Natural killer cell treated with Interleukin-12 subunit alpha and Interleukin-12 subunit beta and Interleukin-15 and Interleukin-18, amount 100 ng/mL, for 72 hours (primary cell): ENCODE data around the gene MAN2B2. TPM values are rescaled to one million over a fixed set of nuclear protein-coding genes. Genes with fewer than 3 reads are reported as not detected.

Experiments used
- ATAC-seq, 2 donors: fragments of 150-1000 bp; cut with Tn5 transposase in 1 of 2; sonication (Bioruptor Pico), chemical (Tn5 transposase) in 1 of 2; 2 replicates each; pipeline ENCODE4 v1.10.0; 2021
- DNase-seq: peaks from one replicate; pipeline ENCODE4 v3.0.0; 2022; ENCODE audit warnings: low spot score
- H3K27ac Mint-ChIP-seq, 2 donors: 1 replicate in 1 of 2; 2 replicates in 1 of 2; pipeline ENCODE4 v1.8.0; 2022; ENCODE audit warnings: mixed read lengths in 2 of 2, mild to moderate bottlenecking in 1 of 2, moderate library complexity in 1 of 2
- H3K27me3 Mint-ChIP-seq, 2 donors: 1 replicate in 1 of 2; 2 replicates in 1 of 2; pipeline ENCODE4 v1.8.0; 2022; ENCODE audit warnings: mixed read lengths in 2 of 2
- H3K36me3 Mint-ChIP-seq: one replicate; pipeline ENCODE4 v1.8.0; 2022; ENCODE audit warnings: mixed read lengths
- H3K4me1 Mint-ChIP-seq, 2 donors: 1 replicate in 1 of 2; 2 replicates in 1 of 2; pipeline ENCODE4 v1.8.0; 2022; ENCODE audit warnings: low read depth in 2 of 2, mixed read lengths in 2 of 2, mild to moderate bottlenecking in 1 of 2
- H3K4me3 Mint-ChIP-seq: one replicate; pipeline ENCODE4 v1.8.0; 2022; ENCODE audit warnings: mixed read lengths
- H3K9me3 Mint-ChIP-seq: 2 replicates; pipeline ENCODE4 v1.8.0; 2022; ENCODE audit warnings: mixed read lengths
- total RNA-seq, 2 donors: library from RNA; stranded (reverse); gene quantifications; one replicate each; pipeline ENCODE4 v1.2.3, GENCODE V29; 2022

The MAN2B2 gene
- total RNA-seq, 2 donors from 2014 or later, result 23.8 to 30.7 TPM

- H3K36me3 Mint-ChIP-seq, result no peaks in the 10 kb centered on the region
- H3K27me3 Mint-ChIP-seq, result peaks cover 10 to 15% of the 10 kb centered on the region in 2 donors
- H3K4me3 Mint-ChIP-seq, result no peak overlapping the region
- peaks cover 2% of the 10 kb centered on the region for H3K9me3 Mint-ChIP-seq
- H3K27ac Mint-ChIP-seq, result no peak overlapping the region
- DNase-seq (no peak), ATAC-seq (no peak)
- no peaks in the 10 kb centered on the region for H3K4me1 Mint-ChIP-seq
These were observed 39.7 kb upstream of the MAN2B2 start for GRCh38 chr4:6535329-6535692.

- H3K36me3 Mint-ChIP-seq, result no peaks in the 10 kb centered on the region
- no peak for DNase-seq
- H3K9me3 Mint-ChIP-seq, result peaks cover 5% of the 10 kb centered on the region
- H3K4me3 Mint-ChIP-seq, result no peak overlapping the region
- no peak for ATAC-seq
- H3K27ac Mint-ChIP-seq, result no peak overlapping the region
- H3K27me3 Mint-ChIP-seq, result peaks cover 10 to 18% of the 10 kb centered on the region in 2 donors
- H3K4me1 Mint-ChIP-seq, result no peaks in the 10 kb centered on the region
These were observed 39.3 kb upstream of the MAN2B2 start for GRCh38 chr4:6535706-6536105.

- DNase-seq, result peak; percentile 44
- Mint-ChIP-seq H3K36me3 (no peaks in the 10 kb centered on the region), H3K9me3 (peaks cover 5% of the 10 kb centered on the region), H3K27me3 (peaks cover 17 to 18% of the 10 kb centered on the region in 2 donors), H3K4me1 (no peaks in the 10 kb centered on the region), H3K4me3 (no peak overlapping the region), H3K27ac (no peak overlapping the region)
- no peak for ATAC-seq
These were observed 36.9 kb upstream of the MAN2B2 start for GRCh38 chr4:6538111-6538510.

- H3K27ac Mint-ChIP-seq, result no peak overlapping the region
- H3K36me3 Mint-ChIP-seq, result no peaks in the 10 kb centered on the region
- H3K4me3 Mint-ChIP-seq, result no peak overlapping the region
- peaks cover 17 to 18% of the 10 kb centered on the region in 2 donors for H3K27me3 Mint-ChIP-seq
- no peak for ATAC-seq
- DNase-seq, result peak; percentile 58
- H3K4me1 Mint-ChIP-seq, result no peaks in the 10 kb centered on the region
- peaks cover 5% of the 10 kb centered on the region for H3K9me3 Mint-ChIP-seq
These were observed 36.4 kb upstream of the MAN2B2 start for GRCh38 chr4:6538575-6538974.

- ATAC-seq (no peak), DNase-seq (no peak)
- no peak overlapping the region for H3K27ac Mint-ChIP-seq
- peaks cover 17 to 18% of the 10 kb centered on the region in 2 donors for H3K27me3 Mint-ChIP-seq
- no peaks in the 10 kb centered on the region for H3K4me1 Mint-ChIP-seq
- no peaks in the 10 kb centered on the region for H3K36me3 Mint-ChIP-seq
- H3K4me3 Mint-ChIP-seq, result no peak overlapping the region
- peaks cover 5% of the 10 kb centered on the region for H3K9me3 Mint-ChIP-seq
These were observed 35.8 kb upstream of the MAN2B2 start for GRCh38 chr4:6539009-6539764.

GRCh38 chr4:6540879-6541278, 34.1 kb upstream of the MAN2B2 start:
- no peak overlapping the region for H3K27ac Mint-ChIP-seq
- no peaks in the 10 kb centered on the region for H3K36me3 Mint-ChIP-seq
- ATAC-seq (no peak), DNase-seq (no peak)
- peaks cover 17 to 18% of the 10 kb centered on the region in 2 donors for H3K27me3 Mint-ChIP-seq
- H3K4me1 Mint-ChIP-seq, result no peaks in the 10 kb centered on the region
- peaks cover 5% of the 10 kb centered on the region for H3K9me3 Mint-ChIP-seq
- H3K4me3 Mint-ChIP-seq, result no peak overlapping the region

- Mint-ChIP-seq H3K9me3 (peaks cover 5% of the 10 kb centered on the region), H3K27ac (no peak overlapping the region), H3K27me3 (peaks cover 15 to 23% of the 10 kb centered on the region in 2 donors), H3K4me1 (no peaks in the 10 kb centered on the region), H3K36me3 (no peaks in the 10 kb centered on the region), H3K4me3 (no peak overlapping the region)
- ATAC-seq (no peak), DNase-seq (no peak)
These were observed 33.2 kb upstream of the MAN2B2 start for GRCh38 chr4:6541789-6542188.

GRCh38 chr4:6542951-6543350, 32.0 kb upstream of the MAN2B2 start:
- ATAC-seq (no peak), DNase-seq (no peak)
- H3K4me3 Mint-ChIP-seq, result no peak overlapping the region
- H3K27ac Mint-ChIP-seq, result no peak overlapping the region
- no peaks in the 10 kb centered on the region for H3K4me1 Mint-ChIP-seq
- peaks cover 5% of the 10 kb centered on the region for H3K9me3 Mint-ChIP-seq
- no peaks in the 10 kb centered on the region for H3K36me3 Mint-ChIP-seq
- peaks cover 22 to 32% of the 10 kb centered on the region in 2 donors for H3K27me3 Mint-ChIP-seq

- no peak overlapping the region for H3K4me3 Mint-ChIP-seq
- H3K9me3 Mint-ChIP-seq, result no peaks in the 10 kb centered on the region
- H3K27me3 Mint-ChIP-seq, result peaks cover 21 to 29% of the 10 kb centered on the region in 2 donors
- H3K4me1 Mint-ChIP-seq, result no peaks in the 10 kb centered on the region
- no peaks in the 10 kb centered on the region for H3K36me3 Mint-ChIP-seq
- DNase-seq (no peak), ATAC-seq (no peak)
- no peak overlapping the region for H3K27ac Mint-ChIP-seq
These were observed 28.9 kb upstream of the MAN2B2 start for GRCh38 chr4:6546091-6546490.

GRCh38 chr4:6546681-6547447, 28.1 kb upstream of the MAN2B2 start:
- H3K27me3 Mint-ChIP-seq, result peaks cover 21 to 32% of the 10 kb centered on the region in 2 donors
- H3K27ac Mint-ChIP-seq, result no peak overlapping the region
- DNase-seq (peak; percentile 63), ATAC-seq (peak; percentile 70 to 75)
- no peaks in the 10 kb centered on the region for H3K4me1 Mint-ChIP-seq
- no peaks in the 10 kb centered on the region for H3K9me3 Mint-ChIP-seq
- H3K4me3 Mint-ChIP-seq, result no peak overlapping the region
- no peaks in the 10 kb centered on the region for H3K36me3 Mint-ChIP-seq

- Mint-ChIP-seq H3K27ac (no peak overlapping the region), H3K4me3 (no peak overlapping the region), H3K27me3 (peaks cover 30% of the 10 kb centered on the region in 2 donors), H3K9me3 (peaks cover 5% of the 10 kb centered on the region), H3K4me1 (no peaks in the 10 kb centered on the region), H3K36me3 (no peaks in the 10 kb centered on the region)
- DNase-seq (no peak), ATAC-seq (no peak)
These were observed 26.6 kb upstream of the MAN2B2 start for GRCh38 chr4:6548201-6548881.

- Mint-ChIP-seq H3K4me1 (no peaks in the 10 kb centered on the region), H3K27me3 (peaks cover 30 to 34% of the 10 kb centered on the region in 2 donors), H3K4me3 (no peak overlapping the region), H3K9me3 (peaks cover 5% of the 10 kb centered on the region), H3K36me3 (no peaks in the 10 kb centered on the region), H3K27ac (no peak overlapping the region)
- no peak for DNase-seq
- ATAC-seq, result no peak
These were observed 26.1 kb upstream of the MAN2B2 start for GRCh38 chr4:6548882-6549230.

- Mint-ChIP-seq H3K4me1 (no peaks in the 10 kb centered on the region), H3K27ac (no peak overlapping the region), H3K36me3 (no peaks in the 10 kb centered on the region), H3K4me3 (no peak overlapping the region), H3K9me3 (peaks cover 5% of the 10 kb centered on the region), H3K27me3 (peaks cover 30 to 36% of the 10 kb centered on the region in 2 donors)
- ATAC-seq (no peak), DNase-seq (no peak)
These were observed 25.5 kb upstream of the MAN2B2 start for GRCh38 chr4:6549445-6549844.
